K562 (cell line): Measurements from ENCODE around the gene CISD2. TPM values are rescaled to one million over a fixed set of nuclear protein-coding genes. Genes with fewer than 3 reads are reported as not detected.

Source experiments
- ATAC-seq: fragments of 200-7000 bp; cut with Tn5 transposase; 3 replicates; pipeline ENCODE4 v1.9.1; 2020; ENCODE audit warnings: moderate library complexity
- BruUV-seq: library from RNA; stranded (reverse); fragments of 400-500 nt; replicated peaks from 2 replicates; lab custom pipeline; 2021; lab: Mats Ljungman, UMichigan
- CTCF ChIA-PET: fragments of 300-600 bp; formaldehyde crosslinking; extraction: SDS; loops from one replicate; lab custom pipeline; 2021; ENCODE audit warnings: low intra/inter-chr PET ratio; lab: Yijun Ruan, JAX
- POLR2A ChIA-PET: fragments of 300-600, 350-650 bp; sonication (Branson Sonifier 250); formaldehyde crosslinking; extraction: SDS; loops from one replicate; lab custom pipeline; 2021; ENCODE audit warnings: antibody characterized with exemption, inconsistent platforms; lab: Yijun Ruan, JAX
- DNase-seq, 4 experiments: peaks; one replicate each; pipeline versions ENCODE4 v3.0.0 to v3.0.0-alpha.2; 2011 to 2018; ENCODE audit warnings: low spot score in 3 of 4, mixed read lengths in 3 of 4; ENCODE audit errors: extremely low read depth in 1 of 4
- FAIRE-seq: peaks from 2 replicates; lab custom pipeline; 2011; peaks lifted over from hg19 to GRCh38; lab: Jason Lieb, UNC
- H2AFZ ChIP-seq: 2 replicates; pipeline ENCODE4 v1.6.0; 2011; ENCODE audit warnings: low read depth, low read length, control low read depth, inconsistent platforms
- H3K27ac ChIP-seq: fragments of 200-600 bp; 3 replicates; pipeline ENCODE4 v1.8.0; 2011; ENCODE audit warnings: low read depth, mild to moderate bottlenecking, control low read depth, inconsistent platforms, low read length, moderate library complexity, mixed read lengths; ENCODE audit errors: extremely low read depth
- H3K27me3 ChIP-seq, 2 experiments: fragments of 300-600 bp in 1 of 2; 2 replicates in 1 of 2; 3 replicates in 1 of 2; pipeline versions ENCODE4 v1.6.0 to v1.8.0; 2011; ENCODE audit warnings: inconsistent platforms in 2 of 2, low read length in 2 of 2, mild to moderate bottlenecking in 1 of 2, mixed read lengths in 1 of 2, moderate library complexity in 1 of 2; ENCODE audit not compliant: control insufficient read depth in 2 of 2, insufficient read depth in 2 of 2
- H3K36me3 ChIP-seq: fragments of 300-600 bp; 3 replicates; pipeline ENCODE4 v1.8.0; 2011; ENCODE audit warnings: mild to moderate bottlenecking, low read length, inconsistent platforms; ENCODE audit not compliant: control insufficient read depth, insufficient read depth
- H3K4me1 ChIP-seq, 2 experiments: fragments of 200-600 bp in 1 of 2; replicated peaks in 1 of 2; 2 replicates in 1 of 2; 3 replicates in 1 of 2; pipeline versions ENCODE4 v1.5.1 to v1.8.0; 2011; ENCODE audit warnings: inconsistent platforms in 2 of 2, low read length in 2 of 2, mild to moderate bottlenecking in 1 of 2, mixed read lengths in 1 of 2, moderate library complexity in 1 of 2; ENCODE audit not compliant: control insufficient read depth in 2 of 2, insufficient read depth in 2 of 2
- H3K4me2 ChIP-seq: 2 replicates; pipeline ENCODE4 v1.6.1; 2011; ENCODE audit warnings: low read length, control low read depth, inconsistent platforms, mixed read lengths; ENCODE audit not compliant: insufficient read depth
- H3K4me3 ChIP-seq: fragments of 200-600 bp; sonication (generic), shearing (Covaris generic); 2 replicates; pipeline ENCODE4 v1.5.1; 2016; ENCODE audit warnings: control low read depth, inconsistent platforms
- H3K79me2 ChIP-seq: fragments of 200-600 bp; 3 replicates; pipeline ENCODE4 v1.8.0; 2011; ENCODE audit warnings: low read length, inconsistent platforms; ENCODE audit not compliant: control insufficient read depth, insufficient read depth
- H3K9ac ChIP-seq, 2 experiments: 2 replicates each; pipeline versions ENCODE4 v1.6.0 to v1.6.1; 2011; ENCODE audit warnings: low read depth in 2 of 2, low read length in 2 of 2, control low read depth in 1 of 2, inconsistent platforms in 1 of 2, mild to moderate bottlenecking in 1 of 2, mixed read lengths in 1 of 2; ENCODE audit not compliant: insufficient read depth in 1 of 2
- H3K9me1 ChIP-seq: one replicate; pipeline ENCODE4 v1.6.0; 2011; ENCODE audit warnings: inconsistent platforms, mild to moderate bottlenecking, low read length, moderate library complexity; ENCODE audit not compliant: control insufficient read depth, insufficient read depth
- H3K9me3 ChIP-seq: replicated peaks from 2 replicates; pipeline ENCODE4 v1.5.1; 2011; ENCODE audit warnings: low read depth, low read length, inconsistent platforms; ENCODE audit not compliant: control insufficient read depth, insufficient read depth
- H4K20me1 ChIP-seq: replicated peaks from 2 replicates; pipeline ENCODE4 v1.6.1; 2011; ENCODE audit warnings: low read length, inconsistent platforms, mixed read lengths; ENCODE audit not compliant: control insufficient read depth, insufficient read depth
- ARID2 ChIP-seq: fragments of 450-650 bp; IDR thresholded peaks from 2 replicates; pipeline ENCODE4 v1.6.1; 2017; ENCODE audit warnings: antibody characterized with exemption, mild to moderate bottlenecking
- ARID4B ChIP-seq: sonication (generic); formaldehyde crosslinking; IDR thresholded peaks from 2 replicates; pipeline ENCODE4 v1.8.0; 2022; ENCODE audit warnings: mild to moderate bottlenecking, missing genetic modification reagents
- C11orf30 ChIP-seq: fragments of 450-650 bp; IDR thresholded peaks from 2 replicates; pipeline ENCODE4 v1.6.1; 2016; ENCODE audit warnings: low read depth, mild to moderate bottlenecking
- CBX1 ChIP-seq: sonication (generic); IDR thresholded peaks from 2 replicates; pipeline ENCODE4 v1.6.1; 2016; ENCODE audit warnings: antibody characterized with exemption, low read depth, mild to moderate bottlenecking
- CREM ChIP-seq: IDR thresholded peaks from 2 replicates; pipeline ENCODE4 v1.6.1; 2014; ENCODE audit warnings: antibody characterized with exemption, low read depth
- IFI16 ChIP-seq: fragments of 250-450 bp; sonication (Bioruptor Pico); IDR thresholded peaks from 2 replicates; pipeline ENCODE4 v2.1.2; 2022; ENCODE audit warnings: mild to moderate bottlenecking, inconsistent platforms
- IRF1 ChIP-seq: sonication (generic); formaldehyde crosslinking; IDR thresholded peaks from 2 replicates; pipeline ENCODE4 v1.8.0; 2022; ENCODE audit warnings: missing genetic modification reagents, mild to moderate bottlenecking, borderline replicate concordance
- LEF1 ChIP-seq: fragments of 450-650 bp; IDR thresholded peaks from 2 replicates; pipeline ENCODE4 v1.6.1; 2016; ENCODE audit warnings: mild to moderate bottlenecking
- MAFF ChIP-seq: IDR thresholded peaks from 2 replicates; pipeline ENCODE4 v1.6.1; 2012; ENCODE audit warnings: low read length, improper control_type of control experiment
- MXD1 ChIP-seq: fragments of 250-450 bp; sonication (Bioruptor Pico); IDR thresholded peaks from 2 replicates; pipeline ENCODE4 v1.8.0; 2021; ENCODE audit warnings: borderline replicate concordance, mild to moderate bottlenecking, moderate library complexity; ENCODE audit not compliant: poor library complexity, severe bottlenecking
- NUFIP1 ChIP-seq: fragments of 450-650 bp; IDR thresholded peaks from 2 replicates; pipeline ENCODE4 v1.6.1; 2018; ENCODE audit not compliant: partially characterized antibody
- PML ChIP-seq: IDR thresholded peaks from 2 replicates; pipeline ENCODE4 v1.6.1; 2012; ENCODE audit warnings: low read length, inconsistent platforms
- USF1 ChIP-seq: sonication (generic); formaldehyde crosslinking; IDR thresholded peaks from 2 replicates; pipeline ENCODE4 v1.9.0; 2022; ENCODE audit warnings: mild to moderate bottlenecking, missing genetic modification reagents
- XRCC3 ChIP-seq: fragments of 450-650 bp; IDR thresholded peaks from 2 replicates; pipeline ENCODE4 v1.6.1; 2017; ENCODE audit warnings: mild to moderate bottlenecking, moderate library complexity
- ZC3H8 ChIP-seq: fragments of 450-650 bp; IDR thresholded peaks from 2 replicates; pipeline ENCODE4 v1.6.1; 2017
- ZNF146 ChIP-seq: IDR thresholded peaks from one replicate; pipeline ENCODE4 v1.6.1; 2018; ENCODE audit warnings: missing compliant biosample characterization; ENCODE audit not compliant: unreplicated experiment
- ZSCAN29 ChIP-seq: fragments of 450-650 bp; IDR thresholded peaks from 2 replicates; pipeline ENCODE4 v1.6.1; 2017
- WGBS: fragments of 100-300 bp; shearing (Covaris generic); methylation state at CpG from one replicate; pipeline ENCODE4 v1.1.6; 2016; ENCODE audit warnings: low coverage, mixed read lengths; ENCODE audit not compliant: insufficient coverage; ENCODE audit errors: missing lambda C conversion rate; 5-methylcytosine and 5-hydroxymethylcytosine counted together
- in situ Hi-C: fragments of 300-500 bp; cut with MboI; formaldehyde crosslinking; loops from 4 replicates; pipeline ENCODE4 v1.15.0; 2018; ENCODE audit warnings: inconsistent platforms, mixed read lengths
- intact Hi-C: fragments of 100-400 bp; cut with micrococcal nuclease; formaldehyde crosslinking; loops from 2 replicates; pipeline ENCODE4 v1.14.2; 2022
- polyA plus RNA-seq, 8 experiments: library from polyadenylated mRNA; depleted of rRNA in 4 of 8; stranded (reverse) in 5 of 8; unstranded in 3 of 8; fragments of >200 nt; fragmentation: Nextera tagmentation in 2 of 8; fragmentation: Illumina TruSeq in 1 of 8; extraction: Ambion mirVana in 2 of 8; extraction: Trizol in 1 of 8; gene quantifications; 2 replicates each; pipeline versions ENCODE4 v1.2.1 to v1.2.3, GENCODE V29; 2011 to 2014; ENCODE audit warnings: inconsistent platforms in 1 of 8, missing spikeins in 1 of 8
- total RNA-seq, 7 experiments: library from RNA; depleted of rRNA in 6 of 7; stranded (reverse); fragments of >200 nt in 6 of 7; fragmentation: Illumina TruSeq in 2 of 7; extraction: Trizol in 2 of 7; gene quantifications; 2 replicates each; pipeline versions ENCODE4 v1.2.1 to v1.2.3, GENCODE V29; 2011 to 2021; ENCODE audit warnings: low replicate concordance in 1 of 7

CISD2 gene
- total and polyA plus RNA-seq, 9 of the 15 experiments (the other 6 are each of a cell fraction or from before 2014, with no cell fraction given) = 37.8 to 91.4 (median 59.8) TPM

GRCh38 chr4:102849579-102850104 lies 19.1 kb upstream of the CISD2 start (continued):
- TF ChIP-seq CBX1 (no peak), ZC3H8 (no peak), USF1 (CRISPR knock-in tag) (no peak), XRCC3 (no peak), LEF1 (no peak), MXD1 (CRISPR knock-in tag) (no peak), ARID2 (no peak), PML (no peak), IFI16 (CRISPR knock-in tag) (no peak), MAFF (peak; percentile 8; the same call in 1 of the 2 replicates), ZSCAN29 (no peak), NUFIP1 (no peak), C11orf30 (peak; percentile 32; the same call in 1 of the 2 replicates)

GRCh38 chr4:102850370-102850769 lies 18.4 kb upstream of the CISD2 start:
- FAIRE-seq = no peak
- Histone ChIP-seq H3K9me3 (no peaks in the 10 kb centered on the region), H3K4me3 (no peak overlapping the region), H3K4me2 (no peak overlapping the region), H3K9me1 (no peaks in the 10 kb centered on the region), H4K20me1 (no peaks in the 10 kb centered on the region), H2AFZ (no peak overlapping the region), H3K79me2 (no peaks in the 10 kb centered on the region; the same call in 2 of the 3 replicates), H3K27me3 (no peaks in the 10 kb centered on the region), H3K4me1 (no peaks in the 10 kb centered on the region), H3K27ac (no peak overlapping the region), H3K9ac (no peak overlapping the region), H3K36me3 (no peaks in the 10 kb centered on the region)
- ChIA-PET POLR2A (interaction anchor here (0.8 to 1.2 kb wide), 2 partner anchors 17 to 22 kb away, joined by 3 read pairs; no protein-coding TSS in a partner anchor), CTCF (no interaction called here)
- BruUV-seq = no TSS peak
- ATAC-seq = no peak
- in situ Hi-C loops (no loop called here), intact Hi-C loops (no loop called here)
- WGBS = 46% methylated on average over 2 of the region's 2 CpGs
- DNase-seq = no peak
- TF ChIP-seq XRCC3 = no peak
- TF ChIP-seq ARID4B = no peak
- TF ChIP-seq CREM = no peak
- no peak for TF ChIP-seq IRF1 (CRISPR knock-in tag)
- no peak for TF ChIP-seq ZNF146 (CRISPR knock-in tag)
